DMS153 treated with DMSO at 0.1 percent for 48 hours (cell line): ENCODE results near the gene PDE6A.

Experiments
- DNase-seq: peaks from one replicate; lab custom pipeline; 2025; ENCODE audit not compliant: unreplicated experiment; lab: John Stamatoyannopoulos, UW

Gene PDE6A

DNA sequence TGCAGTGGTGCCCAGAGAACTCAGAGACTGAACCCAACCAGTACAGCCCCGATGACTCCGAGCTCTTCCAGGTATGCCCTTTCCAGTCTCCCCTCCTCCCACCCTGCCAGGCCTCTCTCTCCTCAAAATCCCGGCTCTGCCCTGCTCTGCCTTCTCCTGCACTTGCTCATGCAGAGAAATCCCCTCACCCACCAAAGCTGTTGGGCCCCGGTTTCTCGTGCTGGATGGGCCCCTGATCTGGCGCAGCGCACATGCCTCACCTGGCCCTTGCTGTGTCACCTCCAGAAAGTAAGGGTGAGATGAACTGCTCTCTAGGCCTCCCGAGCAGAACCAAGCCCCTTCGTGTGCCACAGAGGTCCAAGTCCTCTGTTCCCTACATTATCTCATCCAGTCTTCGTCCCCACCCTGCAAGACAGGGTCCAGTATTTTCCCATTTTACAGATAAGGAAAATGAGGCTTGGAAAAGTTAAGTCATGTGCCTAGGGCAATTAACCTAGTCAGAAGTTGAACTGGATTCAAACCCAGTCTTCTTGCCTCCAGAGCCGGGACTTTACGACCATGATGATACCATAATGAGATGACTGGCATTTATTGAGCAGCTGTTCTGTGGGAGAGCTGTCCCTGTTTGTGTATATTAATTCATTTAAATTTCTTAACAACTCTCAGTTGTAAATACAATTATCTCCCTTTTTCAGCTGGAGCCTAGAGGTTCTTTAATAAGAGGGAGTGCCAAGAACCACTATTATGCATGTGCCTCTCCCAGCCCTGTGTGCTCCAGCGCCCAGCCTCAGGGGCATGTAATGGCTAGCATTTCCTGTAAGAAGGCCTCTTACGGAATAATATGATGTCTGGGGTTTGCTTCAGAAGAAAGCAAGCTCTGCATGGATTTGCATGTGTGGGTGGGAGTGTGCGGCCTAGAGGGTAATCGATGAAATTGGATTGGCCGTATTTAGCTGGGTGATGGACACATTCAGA, 123.8 kb downstream of the PDE6A start:
- DNase-seq = no peak

DNA sequence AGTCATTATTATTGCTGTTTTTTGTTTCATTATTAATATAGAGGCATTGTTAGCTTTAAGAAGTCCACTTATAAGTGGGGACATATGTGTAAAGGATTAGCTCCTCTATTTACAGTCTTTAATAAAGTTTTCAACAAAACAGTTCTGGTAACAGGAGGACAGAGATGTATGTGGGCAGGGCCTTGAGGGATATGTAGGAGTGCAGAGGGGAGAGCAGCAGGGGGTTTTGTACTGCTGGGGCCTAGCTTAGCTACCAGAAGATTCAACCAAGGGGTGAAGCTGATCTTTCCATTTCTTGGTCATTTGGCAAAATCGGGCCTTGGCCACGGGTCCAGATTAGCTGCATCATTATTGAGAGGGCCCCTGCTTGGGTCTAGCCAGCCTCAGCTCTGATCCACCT, 124.6 kb downstream of the PDE6A start:
- DNase-seq = no peak

DNA sequence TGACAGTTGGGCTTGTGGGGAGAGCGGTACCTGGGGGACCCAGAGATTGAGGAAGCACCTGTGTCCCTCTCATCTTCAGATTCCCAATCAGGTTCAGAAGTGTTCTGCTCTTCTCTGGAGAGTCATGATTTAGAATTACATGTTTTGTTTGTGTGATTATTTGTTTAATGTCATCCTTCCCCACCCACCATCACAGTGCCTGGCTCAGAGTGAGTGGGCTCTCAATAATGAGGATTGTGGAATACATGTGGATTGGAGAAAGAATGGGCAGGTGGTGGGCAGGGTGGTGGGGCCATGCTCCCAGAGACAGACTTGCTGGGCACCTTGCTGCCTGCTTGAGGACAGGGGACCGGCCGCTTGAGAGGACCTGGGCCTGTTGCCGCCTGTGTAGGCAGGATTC, 126.5 kb downstream of the PDE6A start:
- DNase-seq = no peak

DNA sequence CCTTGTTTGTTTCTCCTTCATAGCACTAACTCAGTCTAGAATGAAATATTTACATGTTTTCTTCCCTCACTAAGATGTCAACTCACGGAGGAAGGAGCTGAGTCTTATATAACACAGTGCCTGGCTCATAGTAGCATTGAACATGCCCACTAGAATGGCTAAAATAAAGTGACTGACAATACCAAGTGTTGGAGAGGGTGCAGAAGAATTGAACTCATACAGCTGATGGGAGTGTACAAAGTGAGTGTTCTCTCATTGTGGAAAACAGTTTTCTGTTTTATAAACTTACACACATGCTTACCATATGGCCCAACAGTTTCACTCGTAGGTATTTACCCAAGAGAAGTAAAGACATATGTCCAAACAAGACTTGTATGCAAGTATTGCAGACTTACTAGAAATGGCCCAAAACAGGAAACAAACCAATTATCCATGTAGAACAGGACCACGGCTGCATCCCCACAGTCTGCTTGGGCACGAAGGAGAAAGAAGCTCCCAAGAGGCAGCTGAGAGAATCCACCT, 127.0 kb downstream of the PDE6A start:
- no peak for DNase-seq

DNA sequence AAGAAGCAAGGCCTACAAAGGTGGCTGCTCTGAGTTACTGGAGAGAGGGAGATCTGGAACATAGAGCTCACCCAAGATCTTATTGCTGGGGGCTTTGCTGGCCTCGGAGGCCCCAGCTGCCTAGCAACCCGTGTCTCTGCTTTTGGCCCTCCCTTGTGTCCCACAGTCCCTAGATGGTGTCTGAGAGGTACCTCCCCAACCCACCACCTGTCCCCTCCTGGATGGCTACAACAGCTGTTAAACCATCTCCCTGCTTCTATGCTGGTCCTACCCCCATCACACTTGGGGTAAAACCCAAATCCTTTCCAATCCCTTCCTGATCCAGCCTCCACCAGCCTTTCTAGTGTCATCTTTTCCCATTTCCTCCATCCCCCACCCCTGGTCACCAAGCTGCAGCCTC, 127.9 kb downstream of the PDE6A start:
- DNase-seq = no peak

DNA sequence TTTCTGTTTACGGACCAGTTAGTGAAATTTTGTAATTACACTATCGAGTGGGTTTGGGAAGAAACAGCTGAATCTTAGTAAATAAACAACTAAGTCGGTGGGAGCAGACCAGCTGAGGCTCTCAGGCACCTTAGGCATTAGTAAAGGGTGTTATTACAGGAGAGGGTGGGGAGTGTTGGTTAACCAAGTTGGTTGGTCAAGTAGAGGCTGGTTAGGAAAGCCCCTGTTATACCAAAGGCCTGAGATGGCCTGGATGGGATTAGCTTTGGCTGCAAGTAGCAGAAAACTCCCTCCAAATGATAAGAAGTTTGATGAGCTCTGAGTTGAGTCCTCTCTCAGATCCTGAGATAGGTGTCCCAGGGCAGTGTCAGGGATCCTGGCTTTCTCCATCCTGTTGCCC, 133.1 kb downstream of the PDE6A start:
- no peak for DNase-seq

DNA sequence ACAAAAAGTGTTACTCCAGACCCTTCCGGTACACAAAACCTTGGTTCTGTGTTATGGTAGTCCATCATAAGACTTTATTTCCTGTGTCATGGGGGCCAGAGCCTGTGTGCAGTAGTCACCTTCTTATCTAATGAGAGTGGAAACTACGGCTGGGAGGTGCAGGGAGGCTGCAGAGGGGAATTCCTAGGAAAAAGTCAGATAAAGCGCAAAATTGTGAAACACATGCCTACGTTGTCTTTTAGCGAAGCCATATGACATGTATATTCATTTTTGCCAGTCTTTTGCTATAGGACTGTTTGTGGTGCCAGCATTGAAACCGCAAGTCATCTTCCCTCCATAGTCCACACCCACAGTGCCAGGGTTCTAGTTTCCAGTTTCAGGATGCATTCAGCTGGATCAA, 133.7 kb downstream of the PDE6A start:
- no peak for DNase-seq

DNA sequence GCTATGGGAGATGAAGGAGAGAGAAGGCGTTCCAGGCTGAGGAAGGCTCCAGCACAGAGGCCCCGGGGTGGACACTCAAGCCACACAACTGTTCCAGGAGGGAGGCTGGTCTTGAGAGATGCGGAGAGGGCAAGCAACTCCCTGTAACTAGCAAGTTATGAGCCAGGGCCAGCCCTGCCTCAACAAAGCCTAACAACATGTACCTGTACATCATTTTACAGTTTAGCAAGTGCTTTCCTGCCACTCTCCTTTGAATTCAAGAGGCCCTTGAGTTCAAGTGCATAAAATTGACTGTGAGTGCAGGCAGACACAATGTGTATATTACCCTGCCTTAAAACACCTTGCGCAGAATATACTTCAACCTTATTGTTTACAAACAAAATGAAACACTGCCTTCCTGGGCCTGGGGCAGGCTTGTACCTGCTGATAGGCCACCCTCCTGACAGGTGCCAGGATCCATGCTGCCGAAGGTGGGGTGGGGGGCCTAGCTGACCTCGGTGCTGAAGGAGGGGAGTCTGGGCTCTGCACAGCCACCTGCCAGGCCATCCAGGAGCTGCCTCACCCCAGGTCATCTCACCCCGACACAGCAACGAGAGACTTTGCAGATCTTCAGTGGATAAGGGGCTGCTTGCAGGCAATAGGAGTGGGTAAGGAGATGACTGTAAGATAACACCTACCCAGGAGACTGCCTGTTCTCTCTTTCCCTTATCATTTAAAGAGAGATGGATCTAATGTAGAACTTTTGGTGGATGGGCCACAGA, 134.5 kb downstream of the PDE6A start:
- peak; percentile 62 for DNase-seq

DNA sequence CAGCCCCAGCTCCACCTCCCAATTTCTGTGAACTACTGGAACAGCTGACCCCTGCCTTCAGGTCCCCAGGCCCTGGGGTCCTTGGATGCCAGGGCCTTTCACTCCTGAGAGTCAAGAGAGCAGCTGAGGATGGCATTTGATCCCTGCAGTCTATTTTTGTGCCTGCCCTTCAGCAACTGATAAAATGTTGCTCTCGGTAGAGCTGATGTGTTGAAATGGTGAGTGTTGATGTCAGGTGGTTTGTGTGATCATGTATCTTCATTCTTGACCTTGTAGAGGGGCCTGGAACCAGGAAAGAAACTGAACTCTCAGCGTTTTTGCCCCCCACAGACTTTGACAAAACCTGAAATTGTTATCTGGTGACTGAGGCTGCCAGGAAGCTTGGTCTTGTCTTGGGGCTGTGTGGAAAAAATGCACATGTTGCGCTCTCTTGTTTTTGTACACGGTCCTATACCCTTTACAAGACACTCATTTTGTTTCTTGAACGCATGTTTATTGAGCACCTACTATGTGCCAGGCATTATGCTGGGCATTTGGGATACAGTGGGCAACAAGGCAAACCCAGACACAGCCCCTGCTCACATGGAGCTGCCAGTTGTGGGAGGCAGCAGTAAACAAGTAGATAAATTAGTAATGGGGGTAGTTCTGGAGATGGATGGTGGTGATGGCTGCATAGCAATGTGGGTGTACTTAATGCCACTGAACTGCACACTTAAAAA, 136.2 kb downstream of the PDE6A start:
- DNase-seq = no peak
